ENCODE results near the gene NAE1.

DNA sequence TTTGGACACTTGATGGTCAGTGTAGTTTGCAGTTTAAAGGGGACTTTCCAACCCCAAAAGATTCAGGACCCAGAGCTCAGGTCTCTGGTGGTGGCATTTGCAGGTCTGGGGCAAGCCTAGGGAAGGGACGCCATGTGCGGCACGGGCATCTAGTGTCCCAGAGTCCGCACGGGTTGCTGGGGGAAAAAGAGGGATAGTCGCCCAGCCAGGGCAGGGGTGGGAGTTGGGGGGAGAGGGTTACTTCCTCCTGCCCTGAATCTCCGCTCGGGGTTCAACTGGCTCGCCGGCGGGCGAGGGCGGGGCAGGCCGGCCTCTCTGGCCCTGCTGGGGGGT, 13.2 kb upstream of the NAE1 start:
- TF ChIP-seq, protein P1, sequence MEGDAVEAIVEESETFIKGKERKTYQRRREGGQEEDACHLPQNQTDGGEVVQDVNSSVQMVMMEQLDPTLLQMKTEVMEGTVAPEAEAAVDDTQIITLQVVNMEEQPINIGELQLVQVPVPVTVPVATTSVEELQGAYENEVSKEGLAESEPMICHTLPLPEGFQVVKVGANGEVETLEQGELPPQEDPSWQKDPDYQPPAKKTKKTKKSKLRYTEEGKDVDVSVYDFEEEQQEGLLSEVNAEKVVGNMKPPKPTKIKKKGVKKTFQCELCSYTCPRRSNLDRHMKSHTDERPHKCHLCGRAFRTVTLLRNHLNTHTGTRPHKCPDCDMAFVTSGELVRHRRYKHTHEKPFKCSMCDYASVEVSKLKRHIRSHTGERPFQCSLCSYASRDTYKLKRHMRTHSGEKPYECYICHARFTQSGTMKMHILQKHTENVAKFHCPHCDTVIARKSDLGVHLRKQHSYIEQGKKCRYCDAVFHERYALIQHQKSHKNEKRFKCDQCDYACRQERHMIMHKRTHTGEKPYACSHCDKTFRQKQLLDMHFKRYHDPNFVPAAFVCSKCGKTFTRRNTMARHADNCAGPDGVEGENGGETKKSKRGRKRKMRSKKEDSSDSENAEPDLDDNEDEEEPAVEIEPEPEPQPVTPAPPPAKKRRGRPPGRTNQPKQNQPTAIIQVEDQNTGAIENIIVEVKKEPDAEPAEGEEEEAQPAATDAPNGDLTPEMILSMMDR (conservative IDR thresholded peaks at IDR 0.05; ENCODE audit: low read length), result no peak
- TF ChIP-seq EZH2phosphoT487 (IDR thresholded peaks at IDR 0.05; ENCODE audit: borderline replicate concordance), result no peak
